ENCODE data around the gene UBE2E2. TPM values are rescaled to one million over a fixed set of nuclear protein-coding genes. Genes with fewer than 3 reads are reported as not detected.

The UBE2E2 gene
- total RNA-seq, 3 donors from 2014 or later = 31.5 to 96.2 (median 59.7) TPM

- no peaks in the 10 kb centered on the region for H3K9me3 ChIP-seq
These were observed 227.8 kb downstream of the UBE2E2 start for GRCh38 chr3:23430781-23431398.

GRCh38 chr3:23431764-23432163 lies 228.6 kb downstream of the UBE2E2 start:
- TF ChIP-seq POLR2AphosphoS5 (IDR thresholded peaks at IDR 0.05) (no peak), POLR2A (IDR thresholded peaks at IDR 0.05) (no peak)
- TF ChIP-seq, protein P1, sequence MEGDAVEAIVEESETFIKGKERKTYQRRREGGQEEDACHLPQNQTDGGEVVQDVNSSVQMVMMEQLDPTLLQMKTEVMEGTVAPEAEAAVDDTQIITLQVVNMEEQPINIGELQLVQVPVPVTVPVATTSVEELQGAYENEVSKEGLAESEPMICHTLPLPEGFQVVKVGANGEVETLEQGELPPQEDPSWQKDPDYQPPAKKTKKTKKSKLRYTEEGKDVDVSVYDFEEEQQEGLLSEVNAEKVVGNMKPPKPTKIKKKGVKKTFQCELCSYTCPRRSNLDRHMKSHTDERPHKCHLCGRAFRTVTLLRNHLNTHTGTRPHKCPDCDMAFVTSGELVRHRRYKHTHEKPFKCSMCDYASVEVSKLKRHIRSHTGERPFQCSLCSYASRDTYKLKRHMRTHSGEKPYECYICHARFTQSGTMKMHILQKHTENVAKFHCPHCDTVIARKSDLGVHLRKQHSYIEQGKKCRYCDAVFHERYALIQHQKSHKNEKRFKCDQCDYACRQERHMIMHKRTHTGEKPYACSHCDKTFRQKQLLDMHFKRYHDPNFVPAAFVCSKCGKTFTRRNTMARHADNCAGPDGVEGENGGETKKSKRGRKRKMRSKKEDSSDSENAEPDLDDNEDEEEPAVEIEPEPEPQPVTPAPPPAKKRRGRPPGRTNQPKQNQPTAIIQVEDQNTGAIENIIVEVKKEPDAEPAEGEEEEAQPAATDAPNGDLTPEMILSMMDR (IDR thresholded peaks at IDR 0.05) = no peak
- DNase-seq (ENCODE audit: low spot score in 2 of 2) = no peak
- Histone ChIP-seq H3K9me3 (no peaks in the 10 kb centered on the region), H3K4me1 (no peaks in the 10 kb centered on the region), H3K36me3 (no peaks in the 10 kb centered on the region), H3K4me3 (no peak overlapping the region), H3K27ac (no peak overlapping the region), H3K27me3 (no peaks in the 10 kb centered on the region)
- intact Hi-C loops (cut with DNase I; ENCODE audit: low total_unique reads) = no loop called here

More at GRCh38 chr3:23430781-23431398, 227.8 kb downstream of the UBE2E2 start:
- Histone ChIP-seq H3K36me3 (no peaks in the 10 kb centered on the region), H3K4me3 (no peak overlapping the region), H3K4me1 (no peaks in the 10 kb centered on the region), H3K27ac (no peak overlapping the region), H3K27me3 (no peaks in the 10 kb centered on the region)
- TF ChIP-seq POLR2AphosphoS5 (IDR thresholded peaks at IDR 0.05) = no peak
- TF ChIP-seq, protein P1 (IDR thresholded peaks at IDR 0.05) = no peak
- no peak for TF ChIP-seq POLR2A (IDR thresholded peaks at IDR 0.05)
- intact Hi-C loops (cut with DNase I; ENCODE audit: low total_unique reads) = no loop called here
- DNase-seq (ENCODE audit: low spot score in 2 of 2) = no peak

GRCh38 chr3:23435318-23435717 lies 232.2 kb downstream of the UBE2E2 start:
- TF ChIP-seq, protein P1 (IDR thresholded peaks at IDR 0.05) = no peak
- TF ChIP-seq POLR2AphosphoS5 (IDR thresholded peaks at IDR 0.05) (no peak), POLR2A (IDR thresholded peaks at IDR 0.05) (no peak)
- Histone ChIP-seq H3K4me3 (no peak overlapping the region), H3K9me3 (no peaks in the 10 kb centered on the region), H3K36me3 (no peaks in the 10 kb centered on the region), H3K4me1 (no peaks in the 10 kb centered on the region), H3K27me3 (no peaks in the 10 kb centered on the region), H3K27ac (no peak overlapping the region)
- intact Hi-C loops (cut with DNase I; ENCODE audit: low total_unique reads) = no loop called here
- no peak for DNase-seq (ENCODE audit: low spot score in 2 of 2)

GRCh38 chr3:23435904-23436303 lies 232.8 kb downstream of the UBE2E2 start:
- no peaks in the 10 kb centered on the region for H3K4me1 ChIP-seq
- H3K36me3 ChIP-seq = no peaks in the 10 kb centered on the region
- no peak overlapping the region for H3K27ac ChIP-seq
- DNase-seq (ENCODE audit: low spot score in 2 of 2) = no peak
- no peaks in the 10 kb centered on the region for H3K27me3 ChIP-seq
- intact Hi-C loops (cut with DNase I; ENCODE audit: low total_unique reads) = no loop called here
- no peak overlapping the region for H3K4me3 ChIP-seq
- TF ChIP-seq POLR2AphosphoS5 (IDR thresholded peaks at IDR 0.05) (no peak), POLR2A (IDR thresholded peaks at IDR 0.05) (no peak)
- TF ChIP-seq, protein P1 (IDR thresholded peaks at IDR 0.05) = no peak
- H3K9me3 ChIP-seq = no peaks in the 10 kb centered on the region

- H3K27ac ChIP-seq = no peak overlapping the region
- H3K4me1 ChIP-seq = no peaks in the 10 kb centered on the region
- no peak for TF ChIP-seq POLR2A (IDR thresholded peaks at IDR 0.05)
- TF ChIP-seq POLR2AphosphoS5 (IDR thresholded peaks at IDR 0.05) = no peak
- TF ChIP-seq, protein P1 (IDR thresholded peaks at IDR 0.05) = no peak
- H3K9me3 ChIP-seq = no peaks in the 10 kb centered on the region
- no peak overlapping the region for H3K4me3 ChIP-seq
- no peaks in the 10 kb centered on the region for H3K36me3 ChIP-seq
- H3K27me3 ChIP-seq = no peaks in the 10 kb centered on the region
- intact Hi-C loops (cut with DNase I; ENCODE audit: low total_unique reads) = no loop called here
- no peak for DNase-seq (ENCODE audit: low spot score in 2 of 2)
These were observed 234.5 kb downstream of the UBE2E2 start for GRCh38 chr3:23437484-23438145.
